BJ (cell line): ENCODE data around the gene TMEM198. TPM values are rescaled to one million over a fixed set of nuclear protein-coding genes. Genes with fewer than 3 reads are reported as not detected.

Source experiments
- CTCF ChIA-PET: fragments of 350-600 bp; formaldehyde crosslinking; extraction: SDS; loops from one replicate; lab custom pipeline; 2021; ENCODE audit warnings: antibody characterized with exemption, inconsistent platforms; lab: Yijun Ruan, JAX
- POLR2A ChIA-PET: fragments of 300-600 bp; sonication (Branson Sonifier 250); formaldehyde crosslinking; extraction: SDS; loops from one replicate; lab custom pipeline; 2021; ENCODE audit warnings: antibody characterized with exemption; lab: Charles Lee
- DNase-seq: peaks from one replicate; pipeline ENCODE4 v3.0.0-alpha.2; 2011; ENCODE audit warnings: low read depth
- H3K27me3 ChIP-seq: 2 replicates; pipeline ENCODE4 v1.6.0; 2011; ENCODE audit warnings: low read length; ENCODE audit not compliant: control insufficient read depth, insufficient read depth
- H3K36me3 ChIP-seq: 2 replicates; pipeline ENCODE4 v1.5.1; 2011; ENCODE audit warnings: low read length; ENCODE audit not compliant: control insufficient read depth, insufficient read depth
- H3K4me3 ChIP-seq: 2 replicates; pipeline ENCODE4 v1.5.1; 2011; ENCODE audit warnings: low read depth, mild to moderate bottlenecking, control low read depth, low read length
- polyA plus RNA-seq: library from polyadenylated mRNA; depleted of rRNA; stranded (reverse); fragments of >200 nt; gene quantifications from 2 replicates; pipeline ENCODE4 v1.2.3, GENCODE V29; 2011
- TF ChIP-seq, protein P1 (sequence below): IDR thresholded peaks from 2 replicates; pipeline ENCODE4 v1.5.1; 2011; ENCODE audit warnings: low read depth, mild to moderate bottlenecking, control low read depth, inconsistent platforms, low read length, moderate library complexity; ENCODE audit not compliant: insufficient read depth

Gene TMEM198
- polyA plus RNA-seq, 1 experiment, result 4.0 TPM

DNA sequence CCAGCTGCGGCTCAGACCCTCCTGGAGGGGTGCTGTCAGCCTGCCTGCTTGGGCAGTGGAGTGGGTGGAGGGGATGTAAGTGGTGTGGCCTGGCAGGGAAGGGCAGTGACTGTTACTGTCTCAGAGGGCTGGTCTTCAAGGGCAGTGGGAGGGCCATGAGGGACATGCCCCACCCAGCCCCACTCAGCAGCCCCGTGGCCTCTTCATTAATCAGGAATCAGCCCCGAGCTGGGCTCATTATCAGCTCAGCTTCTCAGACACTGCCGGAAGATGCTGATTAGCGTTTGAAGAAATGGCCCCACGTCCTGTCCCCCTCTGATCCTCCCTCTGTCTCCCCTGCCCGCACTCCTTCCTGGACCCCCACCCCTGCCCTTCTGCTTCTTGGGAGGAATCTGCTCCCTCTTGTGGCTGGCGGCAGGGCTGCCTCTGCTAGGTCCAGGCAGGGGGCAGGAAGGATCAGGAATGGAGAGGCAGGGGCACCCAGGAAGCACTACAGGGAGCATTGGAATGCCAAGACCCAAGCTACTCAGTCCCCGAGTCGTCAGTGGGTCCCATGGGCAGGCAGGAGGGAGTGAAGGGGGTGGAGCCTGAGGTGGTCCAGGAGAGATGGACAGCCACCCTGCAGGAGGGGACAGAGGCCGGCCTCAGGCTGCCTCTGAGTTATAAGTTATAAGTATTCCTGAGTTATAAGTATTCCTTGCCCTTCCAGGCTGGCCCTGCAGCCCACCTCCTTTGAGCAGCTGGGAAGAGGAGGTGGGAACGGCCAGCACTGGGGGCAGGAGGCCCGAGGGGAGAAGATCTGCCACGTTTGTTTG is 22.6 kb upstream of the TMEM198 start:
- POLR2A ChIA-PET, result interaction anchor here (0.6 kb wide), 1 partner anchor 22 kb away, joined by 4 read pairs; the partner anchor contains the start of gene CHPF
- Histone ChIP-seq H3K36me3 (no peaks in the 10 kb centered on the region), H3K27me3 (peaks cover 1% of the 10 kb centered on the region; the same call in 1 of the 2 replicates), H3K4me3 (no peak overlapping the region)
- CTCF ChIA-PET, result interaction anchor here (0.5 to 42.0 kb wide), 23 partner anchors 7 to 244 kb away, joined by 3 to 872 read pairs (median 5); partner anchors contain the start of genes ASIC4, CHPF, GMPPA and TMEM198
- DNase-seq, result no peak
- TF ChIP-seq, protein P1, sequence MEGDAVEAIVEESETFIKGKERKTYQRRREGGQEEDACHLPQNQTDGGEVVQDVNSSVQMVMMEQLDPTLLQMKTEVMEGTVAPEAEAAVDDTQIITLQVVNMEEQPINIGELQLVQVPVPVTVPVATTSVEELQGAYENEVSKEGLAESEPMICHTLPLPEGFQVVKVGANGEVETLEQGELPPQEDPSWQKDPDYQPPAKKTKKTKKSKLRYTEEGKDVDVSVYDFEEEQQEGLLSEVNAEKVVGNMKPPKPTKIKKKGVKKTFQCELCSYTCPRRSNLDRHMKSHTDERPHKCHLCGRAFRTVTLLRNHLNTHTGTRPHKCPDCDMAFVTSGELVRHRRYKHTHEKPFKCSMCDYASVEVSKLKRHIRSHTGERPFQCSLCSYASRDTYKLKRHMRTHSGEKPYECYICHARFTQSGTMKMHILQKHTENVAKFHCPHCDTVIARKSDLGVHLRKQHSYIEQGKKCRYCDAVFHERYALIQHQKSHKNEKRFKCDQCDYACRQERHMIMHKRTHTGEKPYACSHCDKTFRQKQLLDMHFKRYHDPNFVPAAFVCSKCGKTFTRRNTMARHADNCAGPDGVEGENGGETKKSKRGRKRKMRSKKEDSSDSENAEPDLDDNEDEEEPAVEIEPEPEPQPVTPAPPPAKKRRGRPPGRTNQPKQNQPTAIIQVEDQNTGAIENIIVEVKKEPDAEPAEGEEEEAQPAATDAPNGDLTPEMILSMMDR, result peak; percentile 96

GRCh38 chr2:219522111-219523030 is 21.5 kb upstream of the TMEM198 start:
- TF ChIP-seq, protein P1, result no peak
- POLR2A ChIA-PET, result interaction anchor here (0.6 kb wide), 1 partner anchor 21 kb away, joined by 4 read pairs; the partner anchor contains the start of gene CHPF

DNA sequence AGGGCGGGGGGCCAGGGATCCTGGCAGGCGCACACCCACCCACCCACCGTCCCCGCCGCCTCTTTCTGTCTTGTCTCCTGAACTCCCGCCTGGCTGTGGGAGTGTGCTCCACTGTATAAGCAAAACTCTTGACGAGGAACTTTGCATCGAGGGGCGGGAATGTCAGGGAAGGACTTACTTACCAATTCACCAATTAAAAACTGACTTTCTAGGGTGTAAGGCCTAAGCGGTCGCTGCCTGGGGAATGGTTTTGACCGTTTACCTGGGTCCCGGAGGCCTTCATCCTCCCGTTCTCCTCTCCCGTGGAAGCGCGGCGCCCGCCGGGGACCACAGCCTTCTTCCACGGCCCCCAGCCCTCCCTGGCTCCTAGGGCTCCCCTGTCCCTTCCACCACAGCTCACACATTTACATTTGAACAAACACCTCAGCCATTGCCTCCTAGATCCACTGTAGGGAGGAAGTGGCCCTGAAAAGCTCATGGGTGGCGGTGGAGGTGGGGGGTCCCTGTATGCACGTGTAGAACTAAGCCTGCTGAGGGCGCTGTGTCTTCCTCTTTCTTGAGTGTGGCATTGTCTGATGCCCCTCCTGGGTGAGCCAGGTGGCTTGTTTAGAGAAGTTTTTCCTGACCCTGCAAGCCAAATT is 20.7 kb upstream of the TMEM198 start:
- CTCF ChIA-PET, result interaction anchor here (0.7 to 42.0 kb wide), 5 partner anchors 5 to 120 kb away, joined by 3 to 872 read pairs (median 291); partner anchors contain the start of genes ASIC4, CHPF, GMPPA and TMEM198
- POLR2A ChIA-PET, result no interaction called here
- TF ChIP-seq, protein P1, result no peak
- no peak for DNase-seq
- Histone ChIP-seq H3K27me3 (peaks cover 2% of the 10 kb centered on the region), H3K4me3 (no peak overlapping the region), H3K36me3 (no peaks in the 10 kb centered on the region)

More at GRCh38 chr2:219522111-219523030, 21.5 kb upstream of the TMEM198 start:
- Histone ChIP-seq H3K36me3 (no peaks in the 10 kb centered on the region), H3K27me3 (peaks cover 2% of the 10 kb centered on the region), H3K4me3 (peak overlapping the region; percentile 12; the same call in 1 of the 2 replicates)
- peak; percentile 45 for DNase-seq
- CTCF ChIA-PET, result interaction anchor here (0.6 to 42.0 kb wide), 14 partner anchors 6 to 129 kb away, joined by 3 to 872 read pairs (median 5); partner anchors contain the start of genes ASIC4, CHPF, GMPPA and TMEM198

- Histone ChIP-seq H3K36me3 (no peaks in the 10 kb centered on the region), H3K27me3 (peaks cover 12% of the 10 kb centered on the region), H3K4me3 (no peak overlapping the region)
- ChIA-PET POLR2A (no interaction called here), CTCF (interaction anchor here (1.9 to 42.0 kb wide), 4 partner anchors 4 to 121 kb away, joined by 6 to 872 read pairs (median 582); partner anchors contain the start of genes ASIC4, CHPF, GMPPA and TMEM198)
- TF ChIP-seq, protein P1, result no peak
- DNase-seq, result no peak
Measured at GRCh38 chr2:219524817-219525216, 19.0 kb upstream of the TMEM198 start.
